HEK293T (cell line): Measurements from ENCODE around the gene HAUS3.

ENCODE experiments used
- CTCF ChIA-PET: fragments of 350-600 bp; formaldehyde crosslinking; extraction: SDS; loops from one replicate; lab custom pipeline; 2021; ENCODE audit warnings: antibody characterized with exemption, inconsistent platforms; lab: Yijun Ruan, JAX
- POLR2A ChIA-PET: fragments of 350-600 bp; formaldehyde crosslinking; extraction: SDS; loops from one replicate; lab custom pipeline; 2020; ENCODE audit warnings: antibody characterized with exemption, inconsistent platforms; lab: Yijun Ruan, JAX
- DNase-seq: peaks from one replicate; pipeline ENCODE4 v3.0.0; 2012; ENCODE audit warnings: mixed read lengths; ENCODE audit errors: extremely low spot score
- ARNT ChIP-seq: fragments of 450-650 bp; IDR thresholded peaks from 2 replicates; pipeline ENCODE4 v1.6.1; 2017; ENCODE audit warnings: mild to moderate bottlenecking
- BHLHE40 ChIP-seq: fragments of 450-650 bp; IDR thresholded peaks from 2 replicates; pipeline ENCODE4 v1.6.1; 2016; ENCODE audit warnings: mild to moderate bottlenecking, moderate library complexity, borderline replicate concordance
- CTBP1 ChIP-seq: fragments of 450-650 bp; IDR thresholded peaks from 2 replicates; pipeline ENCODE4 v1.6.1; 2016; ENCODE audit warnings: borderline replicate concordance
- ELF4 ChIP-seq: fragments of 450-650 bp; IDR thresholded peaks from 2 replicates; pipeline ENCODE4 v1.6.1; 2017; ENCODE audit warnings: antibody characterized with exemption
- FOXA1 ChIP-seq: fragments of 450-650 bp; IDR thresholded peaks from 2 replicates; pipeline ENCODE4 v1.6.1; 2016; ENCODE audit warnings: mild to moderate bottlenecking
- FOXK2 ChIP-seq: fragments of 450-650 bp; IDR thresholded peaks from 2 replicates; pipeline ENCODE4 v1.6.1; 2016; ENCODE audit warnings: mild to moderate bottlenecking
- FOXM1 ChIP-seq: fragments of 450-650 bp; IDR thresholded peaks from 2 replicates; pipeline ENCODE4 v1.6.1; 2017; ENCODE audit warnings: mild to moderate bottlenecking, borderline replicate concordance
- HDGF ChIP-seq: fragments of 450-650 bp; IDR thresholded peaks from 2 replicates; pipeline ENCODE4 v1.6.1; 2017; ENCODE audit warnings: antibody characterized with exemption, borderline replicate concordance
- L3MBTL2 ChIP-seq: fragments of 450-650 bp; conservative IDR thresholded peaks from 2 replicates; pipeline ENCODE4 v1.6.1; 2016; ENCODE audit warnings: mild to moderate bottlenecking
- LEF1 ChIP-seq: fragments of 450-650 bp; IDR thresholded peaks from 2 replicates; pipeline ENCODE4 v1.6.1; 2017; ENCODE audit warnings: mild to moderate bottlenecking, borderline replicate concordance
- NFRKB ChIP-seq: fragments of 450-650 bp; IDR thresholded peaks from 2 replicates; pipeline ENCODE4 v1.6.1; 2016; ENCODE audit warnings: mild to moderate bottlenecking, moderate library complexity
- SP1 ChIP-seq: fragments of 450-650 bp; IDR thresholded peaks from 2 replicates; pipeline ENCODE4 v1.6.1; 2017
- SUZ12 ChIP-seq: fragments of 450-650 bp; IDR thresholded peaks from 2 replicates; pipeline ENCODE4 v1.6.1; 2016; ENCODE audit warnings: mild to moderate bottlenecking
- TARDBP ChIP-seq: fragments of 450-650 bp; IDR thresholded peaks from 2 replicates; pipeline ENCODE4 v1.6.1; 2016
- ZNF384 ChIP-seq: fragments of 450-650 bp; IDR thresholded peaks from 2 replicates; pipeline ENCODE4 v1.6.1; 2016
- TF ChIP-seq, protein P1 (sequence below): fragments of 450-650 bp; IDR thresholded peaks from 2 replicates; pipeline ENCODE4 v1.6.1; 2016

HAUS3 gene

DNA sequence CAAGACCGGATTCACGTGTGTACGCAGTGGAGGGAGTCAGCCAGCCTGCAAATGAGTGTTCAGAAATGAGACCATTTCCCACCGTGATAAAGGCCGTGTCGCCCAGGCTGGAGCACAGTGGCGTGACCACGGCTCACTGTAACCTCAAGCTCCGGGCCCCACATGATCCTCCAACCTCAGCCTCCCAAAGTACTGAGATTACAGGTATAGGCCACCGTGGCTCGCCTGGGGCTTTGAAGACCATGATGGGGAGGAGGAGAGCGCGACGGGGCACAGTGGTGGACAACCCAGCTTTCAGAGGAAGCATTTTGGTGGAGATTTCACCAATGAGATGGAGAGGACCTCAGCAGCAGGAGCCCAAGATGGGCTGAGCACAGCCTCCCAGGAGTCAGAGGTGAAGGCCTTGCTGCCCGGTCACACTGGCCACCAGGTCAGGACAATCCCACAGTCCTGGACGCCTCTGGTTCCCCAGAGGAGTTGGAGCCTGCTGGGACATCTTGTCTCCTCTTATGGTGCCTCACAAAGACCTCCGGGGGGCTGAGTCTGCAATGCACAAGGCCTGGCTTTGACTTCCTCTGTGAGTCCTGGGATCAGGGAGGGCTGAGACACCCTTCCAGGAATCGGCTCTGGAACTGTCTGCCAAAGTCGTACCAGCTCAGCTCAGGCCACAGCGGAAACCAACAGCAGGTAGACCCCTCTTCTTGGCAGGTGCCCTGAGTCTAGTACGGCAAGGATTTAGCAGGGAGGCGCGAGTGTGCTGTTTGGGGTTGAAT is 42.4 kb upstream of the HAUS3 start:
- ChIA-PET POLR2A (interaction anchor here (1.0 kb wide), 1 partner anchor 21 kb away, joined by 3 read pairs; no protein-coding TSS in a partner anchor), CTCF (interaction anchor here (0.5 kb wide), 1 partner anchor 64 kb away, joined by 3 read pairs; no protein-coding TSS in a partner anchor)
- DNase-seq, result no peak

DNA sequence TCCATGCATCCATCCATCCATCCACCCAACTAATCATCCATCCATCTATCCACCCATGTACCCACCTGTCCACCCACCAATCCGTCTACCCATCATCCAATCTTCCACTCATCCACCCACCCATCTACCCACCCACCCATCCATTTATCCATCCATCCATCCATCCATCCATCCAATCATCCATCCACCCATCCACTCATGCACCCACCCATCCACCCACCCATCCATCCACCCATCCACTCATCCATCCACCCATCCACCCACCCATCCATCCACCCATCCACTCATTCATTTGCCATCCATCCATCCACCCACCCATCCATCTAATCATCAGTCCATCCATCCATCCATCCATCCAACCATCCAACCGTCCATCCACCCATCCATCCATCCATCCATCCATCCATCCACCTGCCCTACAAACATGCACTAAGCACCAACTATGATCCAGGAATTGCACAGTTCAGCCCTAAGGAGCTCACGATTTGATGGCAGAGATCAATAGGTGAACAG is 41.3 kb upstream of the HAUS3 start:
- CTCF ChIA-PET, result interaction anchor here (0.7 kb wide), 1 partner anchor 30 kb away, joined by 3 read pairs; no protein-coding TSS in a partner anchor
- POLR2A ChIA-PET, result interaction anchor here (1.0 kb wide), 1 partner anchor 20 kb away, joined by 3 read pairs; no protein-coding TSS in a partner anchor
- no peak for TF ChIP-seq LEF1
- no peak for TF ChIP-seq ARNT
- no peak for TF ChIP-seq ZNF384
- TF ChIP-seq ELF4, result no peak
- no peak for TF ChIP-seq CTBP1
- no peak for TF ChIP-seq NFRKB
- TF ChIP-seq SUZ12, result no peak
- no peak for TF ChIP-seq BHLHE40
- TF ChIP-seq FOXK2, result no peak
- no peak for TF ChIP-seq HDGF
- no peak for DNase-seq

More for the DNA sequence above, 42.4 kb upstream of the HAUS3 start:
- no peak for TF ChIP-seq SP1
- TF ChIP-seq L3MBTL2, result no peak
- TF ChIP-seq LEF1, result no peak
- TF ChIP-seq, protein P1, sequence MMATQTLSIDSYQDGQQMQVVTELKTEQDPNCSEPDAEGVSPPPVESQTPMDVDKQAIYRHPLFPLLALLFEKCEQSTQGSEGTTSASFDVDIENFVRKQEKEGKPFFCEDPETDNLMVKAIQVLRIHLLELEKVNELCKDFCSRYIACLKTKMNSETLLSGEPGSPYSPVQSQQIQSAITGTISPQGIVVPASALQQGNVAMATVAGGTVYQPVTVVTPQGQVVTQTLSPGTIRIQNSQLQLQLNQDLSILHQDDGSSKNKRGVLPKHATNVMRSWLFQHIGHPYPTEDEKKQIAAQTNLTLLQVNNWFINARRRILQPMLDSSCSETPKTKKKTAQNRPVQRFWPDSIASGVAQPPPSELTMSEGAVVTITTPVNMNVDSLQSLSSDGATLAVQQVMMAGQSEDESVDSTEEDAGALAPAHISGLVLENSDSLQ, result no peak

DNA sequence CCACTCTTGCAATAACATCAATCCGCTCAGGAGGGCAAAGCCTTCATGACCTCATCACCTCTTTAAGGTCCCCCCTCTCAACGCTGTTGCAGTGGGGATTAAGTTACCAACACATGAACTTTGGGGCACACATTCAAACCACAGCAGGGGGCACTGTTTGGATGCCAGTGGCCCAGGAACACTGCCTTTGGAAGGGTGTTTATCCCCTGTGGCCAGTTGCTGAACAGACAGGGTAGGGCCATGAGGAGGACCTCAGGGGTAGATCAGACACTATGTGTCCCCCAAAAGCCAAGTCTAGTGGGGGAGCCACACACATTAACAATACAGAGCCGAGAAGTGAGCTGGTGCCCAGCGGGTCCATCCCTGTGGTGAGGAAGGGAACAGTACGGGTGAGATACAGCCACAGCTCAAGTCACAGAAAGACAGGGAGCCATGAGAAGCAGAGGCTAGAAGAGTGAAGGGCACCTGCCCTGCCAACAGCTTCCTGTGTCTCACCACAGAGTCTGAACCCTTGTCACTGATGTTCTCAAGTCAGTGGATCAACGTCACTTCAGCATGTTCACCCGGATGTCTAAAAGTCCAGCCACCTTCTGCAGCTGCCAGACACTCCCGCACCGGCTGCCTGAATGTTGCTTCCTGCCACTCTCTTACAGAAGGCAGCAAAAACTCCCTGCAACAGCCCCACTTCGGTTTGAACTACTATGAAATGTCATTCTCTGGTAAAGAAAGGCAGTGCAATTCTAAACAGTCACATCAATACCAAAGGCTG is 39.8 kb upstream of the HAUS3 start:
- ChIA-PET POLR2A (no interaction called here), CTCF (interaction anchor here (0.6 kb wide), 1 partner anchor 166 kb away, joined by 3 read pairs; no protein-coding TSS in a partner anchor)
- DNase-seq, result no peak
- no peak for TF ChIP-seq ZNF384
- no peak for TF ChIP-seq BHLHE40
- TF ChIP-seq ELF4, result no peak
- TF ChIP-seq, protein P1, result no peak
- TF ChIP-seq TARDBP, result no peak
- no peak for TF ChIP-seq FOXK2
- TF ChIP-seq HDGF, result no peak
- no peak for TF ChIP-seq ARNT
- no peak for TF ChIP-seq CTBP1
- no peak for TF ChIP-seq FOXA1
- TF ChIP-seq FOXM1, result no peak
- no peak for TF ChIP-seq SP1
- TF ChIP-seq L3MBTL2, result no peak
- TF ChIP-seq SUZ12, result no peak
- TF ChIP-seq LEF1, result no peak
- TF ChIP-seq NFRKB, result no peak

DNA sequence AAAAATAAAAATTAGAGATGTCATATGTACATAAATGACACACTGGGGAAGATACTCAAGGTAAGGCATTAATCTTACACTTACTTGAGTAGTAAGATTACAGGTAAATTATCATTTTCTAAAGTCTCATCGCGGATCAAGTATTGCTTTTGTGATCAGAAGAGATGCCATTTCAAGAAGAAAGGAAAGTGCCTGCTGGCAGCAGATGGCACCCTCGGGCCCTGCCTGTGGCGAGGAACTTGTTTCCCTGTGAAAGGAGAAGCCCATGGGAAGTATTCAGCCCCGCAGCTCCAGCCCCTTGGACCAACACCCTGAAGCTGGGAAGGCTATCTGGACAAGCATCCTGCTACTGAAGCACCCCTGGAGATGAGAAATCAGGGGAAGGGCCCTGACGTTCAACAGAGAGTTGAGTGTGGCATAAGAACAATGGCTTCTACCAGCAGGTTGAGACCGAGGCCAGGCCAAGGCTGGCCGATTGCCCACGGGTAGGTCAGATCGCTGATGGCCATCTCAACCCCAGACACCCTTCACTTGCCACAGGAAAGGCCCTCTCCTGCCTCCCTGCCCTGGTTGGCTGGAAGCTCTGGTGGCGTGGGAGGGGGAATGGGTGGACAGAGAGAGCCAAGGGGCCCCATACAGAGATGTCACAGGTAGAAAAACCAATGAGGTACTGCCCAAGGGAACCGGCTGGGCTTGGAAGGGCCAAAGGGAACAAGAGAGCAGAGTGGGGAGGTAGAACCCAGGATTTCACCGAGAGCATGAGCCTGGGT is 38.8 kb upstream of the HAUS3 start:
- ChIA-PET POLR2A (interaction anchor here (1.5 kb wide), 1 partner anchor 19 kb away, joined by 3 read pairs; the partner anchor contains the start of gene MXD4), CTCF (no interaction called here)

DNA sequence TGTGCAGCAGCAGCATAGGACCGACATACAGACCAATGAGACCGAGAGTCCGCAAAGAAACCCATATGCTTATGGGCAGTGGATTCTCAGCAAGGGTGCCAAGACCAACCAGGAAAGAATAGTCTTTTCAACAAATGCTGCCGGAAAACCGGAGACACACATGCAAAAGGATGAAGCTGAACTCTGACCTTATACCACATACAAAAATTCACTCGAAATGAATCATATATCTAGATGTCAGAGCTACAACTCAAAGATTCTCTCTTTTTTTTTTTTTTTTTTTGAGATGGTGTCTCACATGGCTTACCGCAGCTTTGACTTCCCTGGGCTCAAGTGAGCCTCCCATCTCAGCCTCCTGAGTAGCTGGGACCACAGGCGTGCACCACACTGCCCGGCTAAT is 36.0 kb upstream of the HAUS3 start:
- CTCF ChIA-PET, result no interaction called here
- POLR2A ChIA-PET, result no interaction called here
- TF ChIP-seq HDGF (no peak), TARDBP (no peak), ZNF384 (no peak), BHLHE40 (no peak), ARNT (no peak), FOXM1 (no peak), CTBP1 (no peak), NFRKB (no peak), FOXA1 (no peak), SP1 (no peak), FOXK2 (no peak), LEF1 (no peak), SUZ12 (no peak)
- TF ChIP-seq, protein P1, result no peak
- no peak for DNase-seq

More for the DNA sequence above, 38.8 kb upstream of the HAUS3 start:
- TF ChIP-seq ELF4, result no peak
- TF ChIP-seq BHLHE40, result no peak
- TF ChIP-seq, protein P1, result no peak
- TF ChIP-seq FOXA1, result no peak
- TF ChIP-seq L3MBTL2, result no peak
- no peak for TF ChIP-seq FOXM1
- TF ChIP-seq ARNT, result no peak
- TF ChIP-seq SUZ12, result no peak
- TF ChIP-seq LEF1, result no peak
- TF ChIP-seq CTBP1, result no peak
- TF ChIP-seq NFRKB, result no peak
- no peak for TF ChIP-seq TARDBP
- no peak for TF ChIP-seq SP1
- no peak for TF ChIP-seq FOXK2
- DNase-seq, result no peak
